HepG2 (cell line): Measurements from ENCODE around the gene RUSF1. TPM values are rescaled to one million over a fixed set of nuclear protein-coding genes. Genes with fewer than 3 reads are reported as not detected.

ENCODE experiments used
- ARID2 ChIP-seq: sonication (generic); formaldehyde crosslinking; IDR thresholded peaks from 2 replicates; pipeline ENCODE4 v1.8.1; 2022; ENCODE audit warnings: mild to moderate bottlenecking, missing genetic modification reagents, borderline replicate concordance
- CEBPG ChIP-seq: IDR thresholded peaks from 2 replicates; pipeline ENCODE4 v1.6.1; 2016
- CHCHD3 ChIP-seq: sonication (generic); formaldehyde crosslinking; IDR thresholded peaks from 2 replicates; pipeline ENCODE4 v1.8.0; 2022; ENCODE audit warnings: mild to moderate bottlenecking, missing genetic modification reagents, moderate library complexity
- GTF3A ChIP-seq: sonication (generic); formaldehyde crosslinking; conservative IDR thresholded peaks from 2 replicates; pipeline ENCODE4 v1.4.0; 2020; ENCODE audit warnings: mild to moderate bottlenecking, missing genetic modification reagents
- IRF9 ChIP-seq: sonication (generic); formaldehyde crosslinking; IDR thresholded peaks from 2 replicates; pipeline ENCODE4 v1.8.0; 2022; ENCODE audit warnings: missing genetic modification reagents, mild to moderate bottlenecking, borderline replicate concordance
- MZF1 ChIP-seq: sonication (generic); formaldehyde crosslinking; IDR thresholded peaks from 2 replicates; pipeline ENCODE4 v1.8.1; 2023; ENCODE audit warnings: mild to moderate bottlenecking, missing genetic modification reagents, borderline replicate concordance
- NKX3-1 ChIP-seq: sonication (generic); formaldehyde crosslinking; IDR thresholded peaks from 2 replicates; pipeline ENCODE4 v1.5.0; 2020; ENCODE audit warnings: missing genetic modification reagents
- NR0B2 ChIP-seq: sonication (generic); formaldehyde crosslinking; IDR thresholded peaks from 2 replicates; pipeline ENCODE4 v1.4.0; 2020; ENCODE audit warnings: mild to moderate bottlenecking, missing genetic modification reagents
- SATB2 ChIP-seq: sonication (generic); formaldehyde crosslinking; IDR thresholded peaks from 2 replicates; pipeline ENCODE4 v1.5.0; 2020; ENCODE audit warnings: missing genetic modification reagents
- SRSF9 ChIP-seq: fragments of 200-400 bp; formaldehyde crosslinking; IDR thresholded peaks from 2 replicates; pipeline ENCODE4 v1.6.1; 2018; ENCODE audit warnings: borderline replicate concordance, mild to moderate bottlenecking, low read depth, low read length; ENCODE audit not compliant: insufficient read depth, poor library complexity, severe bottlenecking
- TBX2 ChIP-seq: sonication (generic); formaldehyde crosslinking; IDR thresholded peaks from 2 replicates; pipeline ENCODE4 v1.5.0; 2020; ENCODE audit warnings: missing genetic modification reagents, mild to moderate bottlenecking, borderline replicate concordance
- THAP7 ChIP-seq: sonication (generic); formaldehyde crosslinking; IDR thresholded peaks from 2 replicates; pipeline ENCODE4 v1.8.1; 2023; ENCODE audit warnings: mild to moderate bottlenecking, missing genetic modification reagents
- YEATS2 ChIP-seq: sonication (generic); formaldehyde crosslinking; IDR thresholded peaks from 2 replicates; pipeline ENCODE4 v1.4.0; 2020; ENCODE audit warnings: missing genetic modification reagents, borderline replicate concordance
- ZBTB46 ChIP-seq: sonication (generic); formaldehyde crosslinking; IDR thresholded peaks from 2 replicates; pipeline ENCODE4 v1.4.0; 2020; ENCODE audit warnings: mild to moderate bottlenecking, missing genetic modification reagents, borderline replicate concordance
- ZFP82 ChIP-seq: sonication (generic); formaldehyde crosslinking; IDR thresholded peaks from 2 replicates; pipeline ENCODE4 v1.5.1; 2020; ENCODE audit warnings: mild to moderate bottlenecking, missing genetic modification reagents, borderline replicate concordance
- ZKSCAN5 ChIP-seq: sonication (generic); formaldehyde crosslinking; IDR thresholded peaks from 2 replicates; pipeline ENCODE4 v1.5.1; 2020; ENCODE audit warnings: mild to moderate bottlenecking, missing genetic modification reagents
- ZNF101 ChIP-seq: sonication (generic); formaldehyde crosslinking; IDR thresholded peaks from 2 replicates; pipeline ENCODE4 v1.4.0; 2020; ENCODE audit warnings: mild to moderate bottlenecking, low read depth, missing genetic modification reagents, borderline replicate concordance
- ZNF703 ChIP-seq: sonication (generic); formaldehyde crosslinking; IDR thresholded peaks from 2 replicates; pipeline ENCODE4 v1.5.1; 2020; ENCODE audit warnings: missing genetic modification reagents, mild to moderate bottlenecking, moderate library complexity, borderline replicate concordance
- ZNF746 ChIP-seq: sonication (generic); formaldehyde crosslinking; IDR thresholded peaks from 2 replicates; pipeline ENCODE4 v1.8.0; 2022; ENCODE audit warnings: mild to moderate bottlenecking, missing genetic modification reagents
- ZNF75D ChIP-seq: sonication (generic); formaldehyde crosslinking; IDR thresholded peaks from 2 replicates; pipeline ENCODE4 v1.8.1; 2023; ENCODE audit warnings: missing genetic modification reagents, mild to moderate bottlenecking, borderline replicate concordance
- ZNF772 ChIP-seq: sonication (generic); formaldehyde crosslinking; IDR thresholded peaks from 2 replicates; pipeline ENCODE4 v1.5.0; 2020; ENCODE audit warnings: mild to moderate bottlenecking, missing genetic modification reagents
- ZNF891 ChIP-seq: sonication (generic); formaldehyde crosslinking; IDR thresholded peaks from 2 replicates; pipeline ENCODE4 v1.5.0; 2020; ENCODE audit warnings: mild to moderate bottlenecking, missing genetic modification reagents
- ZSCAN9 ChIP-seq: IDR thresholded peaks from 2 replicates; pipeline ENCODE4 v1.6.1; 2016; ENCODE audit warnings: borderline replicate concordance
- polyA plus RNA-seq, 8 experiments: library from polyadenylated mRNA; depleted of rRNA in 3 of 8; stranded (reverse) in 7 of 8; unstranded in 1 of 8; fragments of >200 nt; fragmentation: Illumina TruSeq in 4 of 8; extraction: Trizol in 4 of 8; gene quantifications; 2 replicates each; pipeline versions ENCODE4 v1.2.1 to v1.2.3, GENCODE V29; 2011 to 2016; ENCODE audit warnings: low read depth in 4 of 8, missing spikeins in 1 of 8, mixed read lengths in 1 of 8; ENCODE audit not compliant: insufficient read depth in 1 of 8
- total RNA-seq, 5 experiments: library from RNA; depleted of rRNA; stranded (reverse); fragments of >200 nt; fragmentation: Illumina TruSeq; extraction: Trizol; gene quantifications; 2 replicates each; pipeline ENCODE4 v1.2.3, GENCODE V29; 2016; ENCODE audit warnings: low read depth in 1 of 5
- TF ChIP-seq, protein P1 (sequence below): sonication (generic); formaldehyde crosslinking; IDR thresholded peaks from 2 replicates; pipeline ENCODE4 v1.5.0; 2020; ENCODE audit warnings: missing genetic modification reagents, mild to moderate bottlenecking, borderline replicate concordance

The RUSF1 gene
- total and polyA plus RNA-seq, 2 of the 13 experiments (the other 11 are each of a cell fraction or from before 2014, with no cell fraction given): 40.8 to 50.2 TPM

DNA sequence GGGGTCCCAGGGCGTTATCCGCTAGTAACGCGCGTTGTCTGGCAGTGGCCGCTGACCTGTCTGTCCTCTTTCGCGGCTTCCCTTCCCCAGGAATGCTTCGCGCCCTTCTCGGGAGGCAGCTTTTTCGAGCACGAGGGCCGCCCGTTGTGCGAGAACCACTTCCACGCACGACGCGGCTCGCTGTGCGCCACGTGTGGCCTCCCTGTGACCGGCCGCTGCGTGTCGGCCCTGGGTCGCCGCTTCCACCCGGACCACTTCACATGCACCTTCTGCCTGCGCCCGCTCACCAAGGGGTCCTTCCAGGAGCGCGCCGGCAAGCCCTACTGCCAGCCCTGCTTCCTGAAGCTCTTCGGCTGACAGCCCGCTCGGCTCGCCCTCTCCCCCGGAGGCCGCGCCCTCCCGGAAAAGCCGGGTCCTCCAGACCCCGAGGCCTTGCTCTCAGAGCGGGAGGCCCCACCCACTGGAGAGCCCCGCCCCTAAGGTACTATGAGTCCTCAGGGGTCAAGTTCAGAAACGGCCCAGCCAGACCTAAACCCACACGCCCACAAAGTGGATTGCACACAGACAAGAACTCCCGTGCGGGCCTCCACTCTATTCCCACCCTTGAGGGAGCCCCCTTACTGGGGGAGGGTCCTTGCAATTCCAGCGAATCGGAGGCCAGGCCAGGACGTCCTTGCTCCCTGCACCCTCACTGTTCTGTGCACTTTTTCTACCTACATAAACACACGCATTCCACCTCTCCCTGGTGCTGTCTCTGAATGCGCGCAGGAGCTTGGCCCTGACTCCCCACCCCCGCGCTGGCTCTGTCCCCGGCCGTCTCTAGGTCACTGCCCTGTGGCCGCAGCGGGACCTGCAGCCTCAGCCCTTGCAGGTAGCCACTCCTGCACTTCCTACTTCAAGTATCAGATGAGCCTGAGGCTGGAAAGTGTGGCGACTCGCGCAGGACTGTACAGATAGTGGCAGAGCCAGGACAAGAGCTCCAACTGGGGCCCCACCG is 30.7 kb downstream of the RUSF1 start (continued):
- no peak for TF ChIP-seq ZBTB46 (CRISPR knock-in tag)
- peak; percentile 75 for TF ChIP-seq TBX2 (CRISPR knock-in tag)
- no peak for TF ChIP-seq ZKSCAN5 (CRISPR knock-in tag)
- TF ChIP-seq CHCHD3: no peak; the same call in 1 of the 2 replicates
- peak; percentile 68; the same call in 1 of the 2 replicates for TF ChIP-seq ZNF703 (CRISPR knock-in tag)
- 0 out of 2 replicates have a peak, but pooled peaks have one; percentile 35 for TF ChIP-seq ZNF891 (CRISPR knock-in tag)
- no peak for TF ChIP-seq ARID2 (CRISPR knock-in tag)
- TF ChIP-seq ZSCAN9 (CRISPR knock-in tag): no peak
- TF ChIP-seq ZNF746 (CRISPR knock-in tag): peak; percentile 13; the same call in 1 of the 2 replicates
- no peak for TF ChIP-seq ZNF75D (CRISPR knock-in tag)
- no peak; the same call in none of the 2 replicates for TF ChIP-seq NR0B2
- TF ChIP-seq SATB2 (CRISPR knock-in tag): no peak
- TF ChIP-seq ZFP82: no peak
- TF ChIP-seq THAP7 (CRISPR knock-in tag): peak; percentile 74; the same call in 1 of the 2 replicates
- TF ChIP-seq IRF9 (CRISPR knock-in tag): peak; percentile 76
- no peak for TF ChIP-seq MZF1 (CRISPR knock-in tag)
- no peak for TF ChIP-seq NKX3-1
- peak; percentile 52; the same call in 1 of the 2 replicates for TF ChIP-seq ZNF101 (CRISPR knock-in tag)
- TF ChIP-seq GTF3A (CRISPR knock-in tag): peak; percentile 90; the same call in 1 of the 2 replicates
- TF ChIP-seq SRSF9: no peak
- peak; percentile 48 for TF ChIP-seq YEATS2
- no peak for TF ChIP-seq CEBPG (CRISPR knock-in tag)
- no peak; the same call in 1 of the 2 replicates for TF ChIP-seq ZNF772 (CRISPR knock-in tag)
- TF ChIP-seq, protein P1, sequence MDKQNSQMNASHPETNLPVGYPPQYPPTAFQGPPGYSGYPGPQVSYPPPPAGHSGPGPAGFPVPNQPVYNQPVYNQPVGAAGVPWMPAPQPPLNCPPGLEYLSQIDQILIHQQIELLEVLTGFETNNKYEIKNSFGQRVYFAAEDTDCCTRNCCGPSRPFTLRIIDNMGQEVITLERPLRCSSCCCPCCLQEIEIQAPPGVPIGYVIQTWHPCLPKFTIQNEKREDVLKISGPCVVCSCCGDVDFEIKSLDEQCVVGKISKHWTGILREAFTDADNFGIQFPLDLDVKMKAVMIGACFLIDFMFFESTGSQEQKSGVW (CRISPR knock-in tag): no peak
